ENCODE results near the gene ARFGAP3.
A peak's percentile ranks its signal among the peaks of the same experiment; 100 is the strongest.

Gene ARFGAP3

GRCh38 chr22:42799461-42800405, 57.3 kb downstream of the ARFGAP3 start:
- TF ChIP-seq CTCF (IDR thresholded peaks at IDR 0.05), result no peak
- Mint-ChIP-seq H3K4me1 (peaks cover 51% of the 10 kb centered on the region), H3K27me3 (ENCODE audit: low read depth, poor library complexity) (peaks cover 6% of the 10 kb centered on the region), H3K9me3 (no peaks in the 10 kb centered on the region), H3K36me3 (ENCODE audit: low read depth) (peaks cover 59% of the 10 kb centered on the region), H3K4me3 (no peak overlapping the region), H3K27ac (no peak overlapping the region)
- no peak for DNase-seq

GRCh38 chr22:42799061-42799460, 58.0 kb downstream of the ARFGAP3 start:
- Mint-ChIP-seq H3K36me3 (ENCODE audit: low read depth) (peaks cover 59% of the 10 kb centered on the region), H3K27me3 (ENCODE audit: low read depth, poor library complexity) (peaks cover 10% of the 10 kb centered on the region), H3K4me1 (peaks cover 54% of the 10 kb centered on the region), H3K27ac (no peak overlapping the region), H3K9me3 (no peaks in the 10 kb centered on the region), H3K4me3 (no peak overlapping the region)
- no peak for DNase-seq
- no peak for TF ChIP-seq CTCF (IDR thresholded peaks at IDR 0.05)

DNA sequence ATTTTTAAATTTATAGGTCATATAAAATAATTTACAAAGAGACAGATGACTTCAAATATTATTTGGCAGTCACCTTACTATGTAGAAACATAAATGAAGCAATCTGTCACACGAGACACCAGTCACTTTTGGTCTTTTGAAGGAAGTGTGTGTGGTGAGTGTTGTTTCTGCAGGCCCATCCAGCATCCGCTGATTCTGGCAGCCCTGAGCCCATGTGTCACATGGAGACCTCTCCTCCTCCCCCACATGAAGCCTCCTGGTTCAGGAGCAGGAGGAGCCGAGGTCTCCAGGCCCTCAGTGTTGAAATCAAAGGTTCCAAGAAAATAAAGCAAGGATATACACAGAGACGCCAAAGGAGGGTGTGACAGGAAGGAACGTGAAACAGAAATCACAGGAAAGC, 60.1 kb downstream of the ARFGAP3 start:
- H3K27me3 Mint-ChIP-seq (ENCODE audit: low read depth, poor library complexity), result peaks cover 10% of the 10 kb centered on the region
- no peak for DNase-seq
- H3K36me3 Mint-ChIP-seq (ENCODE audit: low read depth), result peaks cover 47% of the 10 kb centered on the region
- no peak overlapping the region for H3K4me3 Mint-ChIP-seq
- H3K9me3 Mint-ChIP-seq, result no peaks in the 10 kb centered on the region
- TF ChIP-seq CTCF (IDR thresholded peaks at IDR 0.05), result no peak
- peak overlapping the region; percentile 44 for H3K27ac Mint-ChIP-seq
- peaks cover 60% of the 10 kb centered on the region for H3K4me1 Mint-ChIP-seq

DNA sequence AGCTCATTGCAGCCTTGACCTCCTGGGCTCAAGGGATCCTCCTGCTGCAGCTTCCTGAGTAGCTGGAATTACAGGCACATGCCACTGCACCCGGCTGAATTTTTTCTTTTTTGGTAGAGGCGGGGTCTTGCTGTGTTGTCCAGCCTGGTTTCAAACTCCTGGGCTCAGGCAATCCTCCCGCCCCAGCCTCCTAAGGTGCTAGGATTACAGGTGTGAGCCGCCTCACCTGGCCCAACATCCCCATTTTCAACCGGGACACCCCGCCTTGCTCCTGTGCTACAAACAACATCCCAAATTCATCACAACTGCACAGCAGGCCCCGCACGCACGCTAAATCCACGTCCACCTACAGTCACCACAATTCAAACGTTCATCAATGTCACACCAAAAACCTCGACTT, 61.0 kb downstream of the ARFGAP3 start:
- no peak for TF ChIP-seq CTCF (IDR thresholded peaks at IDR 0.05)
- Mint-ChIP-seq H3K4me1 (peaks cover 56% of the 10 kb centered on the region), H3K36me3 (ENCODE audit: low read depth) (peaks cover 39% of the 10 kb centered on the region), H3K27ac (no peak overlapping the region), H3K9me3 (no peaks in the 10 kb centered on the region), H3K4me3 (no peak overlapping the region), H3K27me3 (ENCODE audit: low read depth, poor library complexity) (peaks cover 10% of the 10 kb centered on the region)
- no peak for DNase-seq

GRCh38 chr22:42794551-42795510, 62.2 kb downstream of the ARFGAP3 start:
- H3K4me1 Mint-ChIP-seq, result peaks cover 46% of the 10 kb centered on the region
- H3K9me3 Mint-ChIP-seq, result no peaks in the 10 kb centered on the region
- H3K27ac Mint-ChIP-seq, result peak overlapping the region; percentile 54
- no peak overlapping the region for H3K4me3 Mint-ChIP-seq
- peaks cover 32% of the 10 kb centered on the region for H3K36me3 Mint-ChIP-seq (ENCODE audit: low read depth)
- no peak for TF ChIP-seq CTCF (IDR thresholded peaks at IDR 0.05)
- H3K27me3 Mint-ChIP-seq (ENCODE audit: low read depth, poor library complexity), result peaks cover 6% of the 10 kb centered on the region
- DNase-seq, result no peak

Measured in nephron progenitor cell (in vitro differentiated cells).